Breast epithelium (tissue), 3 donors: ENCODE results near the gene KCNQ5.

Experiments
- POLR2A ChIP-seq: fragments of 450-650 bp; IDR thresholded peaks from one replicate; pipeline ENCODE4 v1.6.1; 2016; ENCODE audit warnings: antibody characterized with exemption, mild to moderate bottlenecking, moderate library complexity
- TF ChIP-seq, protein P1 (sequence below), 3 donors: fragments of 450-650 bp; IDR thresholded peaks; one replicate each; pipeline ENCODE4 v1.5.1; 2016 to 2017; ENCODE audit warnings: antibody characterized with exemption in 3 of 3, mild to moderate bottlenecking in 3 of 3, moderate library complexity in 3 of 3

DNA sequence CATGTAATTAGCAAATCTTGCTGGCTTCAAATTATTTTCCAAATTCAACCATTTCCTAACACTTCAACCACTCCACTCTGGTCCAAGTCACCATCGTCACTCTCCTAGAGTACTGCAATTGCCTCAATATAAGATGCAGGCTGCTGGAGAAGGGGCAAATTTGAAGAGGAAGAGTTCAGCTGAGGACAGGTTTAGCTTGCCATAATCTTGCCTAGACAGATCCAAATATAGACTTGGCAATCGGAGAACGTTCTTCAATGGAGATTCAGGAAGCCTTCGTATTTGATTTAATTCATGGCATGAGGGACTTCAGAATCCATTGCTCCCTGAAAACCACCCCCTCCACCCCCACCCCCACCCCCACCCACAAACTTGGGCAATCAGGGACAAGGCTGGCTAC lies 618.9 kb downstream of the KCNQ5 start:
- TF ChIP-seq, protein P1, sequence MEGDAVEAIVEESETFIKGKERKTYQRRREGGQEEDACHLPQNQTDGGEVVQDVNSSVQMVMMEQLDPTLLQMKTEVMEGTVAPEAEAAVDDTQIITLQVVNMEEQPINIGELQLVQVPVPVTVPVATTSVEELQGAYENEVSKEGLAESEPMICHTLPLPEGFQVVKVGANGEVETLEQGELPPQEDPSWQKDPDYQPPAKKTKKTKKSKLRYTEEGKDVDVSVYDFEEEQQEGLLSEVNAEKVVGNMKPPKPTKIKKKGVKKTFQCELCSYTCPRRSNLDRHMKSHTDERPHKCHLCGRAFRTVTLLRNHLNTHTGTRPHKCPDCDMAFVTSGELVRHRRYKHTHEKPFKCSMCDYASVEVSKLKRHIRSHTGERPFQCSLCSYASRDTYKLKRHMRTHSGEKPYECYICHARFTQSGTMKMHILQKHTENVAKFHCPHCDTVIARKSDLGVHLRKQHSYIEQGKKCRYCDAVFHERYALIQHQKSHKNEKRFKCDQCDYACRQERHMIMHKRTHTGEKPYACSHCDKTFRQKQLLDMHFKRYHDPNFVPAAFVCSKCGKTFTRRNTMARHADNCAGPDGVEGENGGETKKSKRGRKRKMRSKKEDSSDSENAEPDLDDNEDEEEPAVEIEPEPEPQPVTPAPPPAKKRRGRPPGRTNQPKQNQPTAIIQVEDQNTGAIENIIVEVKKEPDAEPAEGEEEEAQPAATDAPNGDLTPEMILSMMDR (IDR thresholded peaks at IDR 0.05) = no peak
- TF ChIP-seq POLR2A = no peak
